ENCODE results near the gene CCDC30. TPM values are rescaled to one million over a fixed set of nuclear protein-coding genes. Genes with fewer than 3 reads are reported as not detected.

CCDC30 gene
- polyA plus RNA-seq, 2 donors, result 0.35 to 0.88 TPM

DNA sequence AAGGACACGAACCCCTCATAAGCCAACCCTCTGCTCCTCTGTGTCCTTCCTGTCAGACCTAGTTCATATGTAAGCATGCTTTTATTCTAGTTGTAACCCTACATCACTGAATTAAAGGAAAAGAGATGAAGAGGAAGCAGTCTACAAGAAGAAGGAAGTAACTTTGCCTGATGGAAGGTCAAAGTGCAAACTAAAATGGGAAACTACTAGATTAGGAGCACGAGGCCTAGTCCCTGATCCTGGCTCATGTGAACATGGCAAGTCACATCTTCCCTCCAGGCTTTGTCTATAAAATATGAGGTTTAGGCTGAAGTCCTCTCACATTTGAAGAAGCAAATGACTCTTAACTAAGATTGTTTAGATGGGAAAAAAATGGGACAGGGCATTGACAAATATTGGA is 20.4 kb upstream of the CCDC30 start:
- no peak overlapping the region for H3K4me3 ChIP-seq (ENCODE audit: low read depth in 1 of 2, low read length in 2 of 2)
- no peaks in the 10 kb centered on the region for H3K4me1 ChIP-seq (ENCODE audit: control insufficient read depth in 2 of 2, insufficient read depth in 2 of 2, low read length in 1 of 2)

DNA sequence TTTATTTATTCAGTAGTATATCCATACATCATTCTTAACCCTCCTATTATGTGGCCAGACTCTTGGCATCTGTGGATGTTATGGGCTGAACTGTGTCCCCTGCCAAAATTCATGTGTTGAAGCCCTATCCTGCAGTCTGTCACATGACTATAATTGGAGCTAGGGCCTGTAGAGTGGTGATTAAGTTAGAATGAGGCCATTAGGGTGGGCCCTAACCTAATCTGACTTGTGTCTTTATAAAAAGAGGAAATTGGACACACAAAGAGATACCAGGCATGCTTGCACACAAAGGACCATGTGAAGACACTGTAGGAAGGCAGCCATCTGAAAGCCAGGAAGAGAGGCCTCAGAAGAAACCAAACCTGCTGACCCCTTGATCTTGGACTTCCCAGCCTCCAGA is 13.8 kb upstream of the CCDC30 start:
- no peaks in the 10 kb centered on the region for H3K4me1 ChIP-seq (ENCODE audit: control insufficient read depth in 2 of 2, insufficient read depth in 2 of 2, low read length in 1 of 2)
- H3K4me3 ChIP-seq (ENCODE audit: low read depth in 1 of 2, low read length in 2 of 2), result no peak overlapping the region
- H3K36me3 ChIP-seq (ENCODE audit: control insufficient read depth in 2 of 2, insufficient read depth in 2 of 2, low read length in 1 of 2), result no peaks in the 10 kb centered on the region
- no peaks in the 10 kb centered on the region for H3K27me3 ChIP-seq (ENCODE audit: control insufficient read depth in 1 of 2, insufficient read depth in 2 of 2, low read length in 2 of 2)
- no peaks in the 10 kb centered on the region for H3K9me3 ChIP-seq (ENCODE audit: control insufficient read depth in 2 of 2, insufficient read depth in 1 of 2, low read depth in 1 of 2, low read length in 1 of 2)
- H3K27ac ChIP-seq (ENCODE audit: low read depth in 2 of 2, low read length in 1 of 2), result no peak overlapping the region

More for the DNA sequence above, 20.4 kb upstream of the CCDC30 start:
- Histone ChIP-seq H3K36me3 (ENCODE audit: control insufficient read depth in 2 of 2, insufficient read depth in 2 of 2, low read length in 1 of 2) (no peaks in the 10 kb centered on the region), H3K27me3 (ENCODE audit: control insufficient read depth in 1 of 2, insufficient read depth in 2 of 2, low read length in 2 of 2) (no peaks in the 10 kb centered on the region), H3K9me3 (ENCODE audit: control insufficient read depth in 2 of 2, insufficient read depth in 1 of 2, low read depth in 1 of 2, low read length in 1 of 2) (no peaks in the 10 kb centered on the region), H3K27ac (ENCODE audit: low read depth in 2 of 2, low read length in 1 of 2) (no peak overlapping the region)
- 43 to 53% methylated on average over 2 of the region's 2 CpGs for WGBS, 2 donors

DNA sequence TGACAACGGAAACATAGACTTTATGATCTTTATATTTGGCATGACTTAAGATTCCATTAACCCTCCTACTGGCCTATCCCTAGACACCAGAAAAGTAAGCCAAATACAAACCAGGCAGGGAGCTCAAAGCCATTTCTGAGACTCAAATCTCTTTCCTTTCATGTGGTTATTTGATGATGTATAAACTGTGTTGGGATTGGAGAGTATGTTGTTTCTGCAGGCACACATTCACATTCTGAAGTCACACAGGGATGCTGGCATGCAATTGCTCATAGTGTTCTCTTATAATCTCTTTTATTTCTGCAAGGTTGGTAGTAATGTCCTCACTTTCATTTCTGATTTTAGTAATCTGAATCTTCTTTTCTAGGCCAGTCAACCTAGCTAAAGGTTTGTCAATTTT is 13.0 kb upstream of the CCDC30 start:
- Histone ChIP-seq H3K27ac (ENCODE audit: low read depth in 2 of 2, low read length in 1 of 2) (no peak overlapping the region), H3K4me3 (ENCODE audit: low read depth in 1 of 2, low read length in 2 of 2) (no peak overlapping the region), H3K36me3 (ENCODE audit: control insufficient read depth in 2 of 2, insufficient read depth in 2 of 2, low read length in 1 of 2) (no peaks in the 10 kb centered on the region), H3K4me1 (ENCODE audit: control insufficient read depth in 2 of 2, insufficient read depth in 2 of 2, low read length in 1 of 2) (no peaks in the 10 kb centered on the region), H3K27me3 (ENCODE audit: control insufficient read depth in 1 of 2, insufficient read depth in 2 of 2, low read length in 2 of 2) (no peaks in the 10 kb centered on the region), H3K9me3 (ENCODE audit: control insufficient read depth in 2 of 2, insufficient read depth in 1 of 2, low read depth in 1 of 2, low read length in 1 of 2) (no peaks in the 10 kb centered on the region)
- 58 to 83% methylated on average over 1 of the region's 1 CpG for WGBS, 2 donors

DNA sequence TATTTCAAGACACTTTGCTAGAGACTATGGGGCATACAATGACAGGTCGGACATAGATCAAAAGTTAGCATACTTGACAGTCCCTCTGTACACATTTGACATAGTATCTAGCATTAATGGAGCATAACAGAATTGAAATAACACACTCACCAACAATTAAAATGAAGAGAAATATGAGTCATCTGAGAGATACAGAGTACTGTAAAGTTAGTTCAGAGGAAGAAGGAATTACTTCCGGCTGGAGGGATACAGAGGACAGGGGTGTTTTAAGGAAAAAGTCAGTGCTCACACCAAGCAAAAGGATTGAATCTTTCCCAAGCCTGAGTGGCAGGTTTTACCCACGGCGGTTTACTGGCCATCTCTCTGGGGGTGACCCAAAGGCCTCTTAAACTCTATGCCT is 9.7 kb upstream of the CCDC30 start:
- WGBS, 2 donors, result 70 to 80% methylated on average over 4 of the region's 4 CpGs
- no peaks in the 10 kb centered on the region for H3K36me3 ChIP-seq (ENCODE audit: control insufficient read depth in 2 of 2, insufficient read depth in 2 of 2, low read length in 1 of 2)
- peaks cover 0 to 3% of the 10 kb centered on the region in 2 donors for H3K4me1 ChIP-seq (ENCODE audit: control insufficient read depth in 2 of 2, insufficient read depth in 2 of 2, low read length in 1 of 2)
- H3K27ac ChIP-seq (ENCODE audit: low read depth in 2 of 2, low read length in 1 of 2), result no peak overlapping the region
- H3K9me3 ChIP-seq (ENCODE audit: control insufficient read depth in 2 of 2, insufficient read depth in 1 of 2, low read depth in 1 of 2, low read length in 1 of 2), result no peaks in the 10 kb centered on the region
- no peaks in the 10 kb centered on the region for H3K27me3 ChIP-seq (ENCODE audit: control insufficient read depth in 1 of 2, insufficient read depth in 2 of 2, low read length in 2 of 2)
- no peak overlapping the region for H3K4me3 ChIP-seq (ENCODE audit: low read depth in 1 of 2, low read length in 2 of 2)

DNA sequence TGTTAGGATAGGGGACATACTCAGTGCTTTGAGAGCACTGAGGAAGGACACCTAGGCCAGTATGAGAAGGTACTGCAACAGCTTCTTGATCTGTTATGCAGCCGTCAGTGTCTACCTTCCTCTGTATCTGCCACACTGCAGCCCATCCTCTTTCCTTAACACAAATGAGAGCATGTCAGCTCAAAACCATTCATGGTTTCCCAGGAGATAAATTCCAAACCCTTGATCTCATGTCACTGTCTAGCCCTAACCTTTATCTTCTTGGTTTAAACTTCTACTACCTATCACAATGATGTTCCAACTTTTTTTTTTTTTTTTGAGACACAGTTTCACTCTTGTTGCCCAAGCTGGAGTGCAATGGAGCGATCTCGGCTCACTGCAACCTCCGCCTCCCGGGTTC is 8.7 kb upstream of the CCDC30 start:
- 96 to 98% methylated on average over 5 of the region's 5 CpGs for WGBS, 2 donors
- peaks cover 0 to 3% of the 10 kb centered on the region in 2 donors for H3K4me1 ChIP-seq (ENCODE audit: control insufficient read depth in 2 of 2, insufficient read depth in 2 of 2, low read length in 1 of 2)
- H3K4me3 ChIP-seq (ENCODE audit: low read depth in 1 of 2, low read length in 2 of 2), result no peak overlapping the region
- no peaks in the 10 kb centered on the region for H3K27me3 ChIP-seq (ENCODE audit: control insufficient read depth in 1 of 2, insufficient read depth in 2 of 2, low read length in 2 of 2)
- H3K36me3 ChIP-seq (ENCODE audit: control insufficient read depth in 2 of 2, insufficient read depth in 2 of 2, low read length in 1 of 2), result peaks cover 3% of the 10 kb centered on the region in 2 donors
- no peak overlapping the region for H3K27ac ChIP-seq (ENCODE audit: low read depth in 2 of 2, low read length in 1 of 2)
- no peaks in the 10 kb centered on the region for H3K9me3 ChIP-seq (ENCODE audit: control insufficient read depth in 2 of 2, insufficient read depth in 1 of 2, low read depth in 1 of 2, low read length in 1 of 2)

DNA sequence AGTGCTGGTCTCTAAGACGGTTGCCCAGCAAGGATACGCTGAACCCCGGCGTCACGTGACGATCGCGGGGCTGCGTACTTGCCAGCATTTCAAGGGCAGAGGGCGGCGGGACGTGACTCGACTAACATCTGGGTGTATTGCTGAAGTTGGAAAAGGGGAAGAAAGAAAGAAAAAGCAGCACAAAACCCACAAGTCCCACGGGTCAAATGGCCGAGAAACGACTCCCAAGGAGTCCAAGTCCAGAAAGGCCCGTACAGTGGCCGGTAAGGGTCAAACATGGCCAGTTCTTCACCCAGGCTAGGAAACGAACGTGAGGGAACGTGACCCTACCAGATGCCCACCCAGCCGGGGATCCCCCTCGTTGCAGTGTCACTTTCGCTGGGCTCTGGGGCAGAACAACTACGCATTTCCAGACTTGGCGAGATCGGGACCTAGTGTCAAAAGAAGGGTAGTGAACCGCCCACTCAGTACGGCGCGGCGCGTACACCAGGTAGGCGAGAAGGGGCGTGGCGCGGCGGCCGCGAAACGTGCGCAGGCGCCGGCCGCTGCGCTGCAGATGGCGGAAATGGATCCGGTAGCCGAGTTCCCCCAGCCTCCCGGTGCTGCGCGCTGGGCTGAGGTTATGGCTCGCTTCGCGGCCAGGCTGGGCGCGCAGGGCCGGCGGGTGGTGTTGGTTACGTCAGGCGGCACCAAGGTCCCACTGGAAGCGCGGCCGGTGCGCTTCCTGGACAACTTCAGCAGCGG is 6.9 kb upstream of the CCDC30 start, which contains the start of the genes PPCS and ZMYND12:
Gene PPCS (plus strand): TSS at position 534 of the 744 bp plus-strand sequence. CDS start 23 bp downstream, at position 557.
Gene ZMYND12 (minus strand): TSS at position 13 of the 744 bp plus-strand sequence. CDS start 25 bp downstream, outside the sequence.
- peak within 1 kb of the TSS; percentile 85 to 89 for H3K4me3 ChIP-seq (ENCODE audit: low read depth in 1 of 2, low read length in 2 of 2)

DNA sequence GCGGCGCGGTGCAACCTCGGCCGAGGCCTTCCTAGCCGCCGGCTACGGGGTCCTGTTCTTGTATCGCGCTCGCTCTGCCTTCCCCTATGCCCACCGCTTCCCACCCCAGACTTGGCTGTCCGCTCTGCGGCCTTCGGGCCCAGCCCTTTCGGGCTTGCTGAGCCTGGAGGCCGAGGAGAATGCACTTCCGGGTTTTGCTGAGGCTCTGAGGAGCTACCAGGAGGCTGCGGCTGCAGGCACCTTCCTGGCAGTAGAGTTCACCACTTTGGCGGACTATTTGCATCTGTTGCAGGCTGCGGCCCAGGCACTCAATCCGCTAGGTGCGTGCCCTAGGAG is 6.4 kb upstream of the CCDC30 start:
- Histone ChIP-seq H3K4me1 (ENCODE audit: control insufficient read depth in 2 of 2, insufficient read depth in 2 of 2, low read length in 1 of 2) (peaks cover 0 to 3% of the 10 kb centered on the region in 2 donors), H3K4me3 (ENCODE audit: low read depth in 1 of 2, low read length in 2 of 2) (peak overlapping the region; percentile 85 to 89), H3K36me3 (ENCODE audit: control insufficient read depth in 2 of 2, insufficient read depth in 2 of 2, low read length in 1 of 2) (peaks cover 3 to 8% of the 10 kb centered on the region in 2 donors), H3K27me3 (ENCODE audit: control insufficient read depth in 1 of 2, insufficient read depth in 2 of 2, low read length in 2 of 2) (no peaks in the 10 kb centered on the region), H3K9me3 (ENCODE audit: control insufficient read depth in 2 of 2, insufficient read depth in 1 of 2, low read depth in 1 of 2, low read length in 1 of 2) (no peaks in the 10 kb centered on the region), H3K27ac (ENCODE audit: low read depth in 2 of 2, low read length in 1 of 2) (peak overlapping the region; percentile 92 to 97)
- WGBS, 2 donors, result 0 to 1% methylated on average over 22 to 23 of the region's 23 CpGs

More for the DNA sequence above, 6.9 kb upstream of the CCDC30 start, which contains the start of the genes PPCS and ZMYND12:
- WGBS, 2 donors, result 0 to 1% methylated on average over 66 of the region's 66 CpGs
- no peaks in the 10 kb centered on the region for H3K9me3 ChIP-seq (ENCODE audit: control insufficient read depth in 2 of 2, insufficient read depth in 1 of 2, low read depth in 1 of 2, low read length in 1 of 2)
- H3K4me1 ChIP-seq (ENCODE audit: control insufficient read depth in 2 of 2, insufficient read depth in 2 of 2, low read length in 1 of 2), result peaks cover 0 to 3% of the 10 kb centered on the region in 2 donors
- H3K27me3 ChIP-seq (ENCODE audit: control insufficient read depth in 1 of 2, insufficient read depth in 2 of 2, low read length in 2 of 2), result no peaks in the 10 kb centered on the region
- peak within 1 kb of the TSS; percentile 92 to 97 for H3K27ac ChIP-seq (ENCODE audit: low read depth in 2 of 2, low read length in 1 of 2)
- H3K36me3 ChIP-seq (ENCODE audit: control insufficient read depth in 2 of 2, insufficient read depth in 2 of 2, low read length in 1 of 2), result peaks cover 3 to 8% of the 10 kb centered on the region in 2 donors

DNA sequence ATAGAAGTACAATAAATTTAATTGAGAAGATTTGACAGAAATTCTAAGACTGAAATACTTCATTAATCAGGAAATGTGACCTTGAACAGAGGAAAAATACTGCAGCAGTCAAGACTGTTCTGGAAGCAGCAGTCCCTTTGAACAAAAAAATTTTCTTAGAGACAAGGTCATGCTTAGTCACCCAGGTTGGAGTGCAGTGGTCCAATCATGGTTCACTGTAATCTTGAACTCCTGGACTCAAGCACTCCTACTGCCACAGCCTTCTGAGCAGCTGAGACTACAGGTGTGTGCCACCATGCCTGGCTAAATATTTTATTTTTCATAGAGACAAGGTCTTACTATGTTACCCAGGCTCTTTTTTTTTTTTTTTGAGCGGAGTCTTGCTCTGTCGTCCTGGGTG is 1.9 kb upstream of the CCDC30 start:
- Histone ChIP-seq H3K4me1 (ENCODE audit: control insufficient read depth in 2 of 2, insufficient read depth in 2 of 2, low read length in 1 of 2) (no peaks in the 10 kb centered on the region), H3K4me3 (ENCODE audit: low read depth in 1 of 2, low read length in 2 of 2) (no peak overlapping the region), H3K36me3 (ENCODE audit: control insufficient read depth in 2 of 2, insufficient read depth in 2 of 2, low read length in 1 of 2) (peaks cover 3 to 8% of the 10 kb centered on the region in 2 donors), H3K9me3 (ENCODE audit: control insufficient read depth in 2 of 2, insufficient read depth in 1 of 2, low read depth in 1 of 2, low read length in 1 of 2) (no peaks in the 10 kb centered on the region), H3K27ac (ENCODE audit: low read depth in 2 of 2, low read length in 1 of 2) (no peak overlapping the region), H3K27me3 (ENCODE audit: control insufficient read depth in 1 of 2, insufficient read depth in 2 of 2, low read length in 2 of 2) (no peaks in the 10 kb centered on the region)
- WGBS, 2 donors, result 74 to 82% methylated on average over 2 of the region's 2 CpGs

DNA sequence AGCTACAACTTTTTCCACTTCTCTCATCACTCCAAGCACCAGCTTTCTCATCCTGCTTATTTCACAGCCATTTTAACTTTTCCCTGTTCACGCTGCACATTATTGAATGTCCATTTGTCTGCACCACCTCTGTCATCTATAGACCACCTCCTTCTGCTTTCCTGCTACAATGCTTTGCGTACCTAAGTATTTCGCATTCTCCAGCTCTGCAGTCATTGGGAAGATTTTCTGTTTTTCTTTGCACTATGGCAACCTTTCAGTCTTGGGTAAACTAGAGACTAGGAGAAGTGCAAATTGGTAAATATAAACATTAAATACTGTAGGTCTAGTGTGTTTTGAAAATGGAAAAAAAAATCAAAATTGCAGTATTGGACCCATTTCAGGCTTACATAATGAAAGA is 835 bp downstream of the CCDC30 start:
- WGBS, 2 donors, result 76 to 79% methylated on average over 3 of the region's 3 CpGs
- H3K27me3 ChIP-seq (ENCODE audit: control insufficient read depth in 1 of 2, insufficient read depth in 2 of 2, low read length in 2 of 2), result no peaks in the 10 kb centered on the region
- H3K9me3 ChIP-seq (ENCODE audit: control insufficient read depth in 2 of 2, insufficient read depth in 1 of 2, low read depth in 1 of 2, low read length in 1 of 2), result no peaks in the 10 kb centered on the region
- peak overlapping the region in 1 of 2 donors; percentile 93 for H3K4me3 ChIP-seq (ENCODE audit: low read depth in 1 of 2, low read length in 2 of 2)
- H3K36me3 ChIP-seq (ENCODE audit: control insufficient read depth in 2 of 2, insufficient read depth in 2 of 2, low read length in 1 of 2), result peaks cover 3 to 8% of the 10 kb centered on the region in 2 donors
- H3K27ac ChIP-seq (ENCODE audit: low read depth in 2 of 2, low read length in 1 of 2), result no peak overlapping the region
- H3K4me1 ChIP-seq (ENCODE audit: control insufficient read depth in 2 of 2, insufficient read depth in 2 of 2, low read length in 1 of 2), result no peaks in the 10 kb centered on the region

DNA sequence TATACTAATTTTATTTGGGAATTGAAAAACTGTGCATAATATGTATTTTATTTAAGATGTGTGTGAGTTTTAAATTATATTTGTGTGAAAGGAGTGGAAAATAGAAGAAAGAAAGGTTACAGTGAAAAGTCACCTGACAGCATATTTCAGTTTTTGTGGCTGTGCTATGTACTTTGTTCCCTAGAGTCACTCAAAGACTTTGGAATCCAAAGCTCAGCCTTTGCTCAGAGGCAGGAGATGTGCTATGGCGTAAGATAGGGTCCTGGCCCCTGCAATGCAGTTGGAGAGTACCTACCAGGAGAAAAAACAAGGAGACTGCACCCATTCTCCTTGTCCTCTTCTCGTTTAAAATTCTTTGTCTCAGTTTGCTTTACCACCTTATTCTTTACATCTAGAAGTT is 2.9 kb downstream of the CCDC30 start:
- no peaks in the 10 kb centered on the region for H3K9me3 ChIP-seq (ENCODE audit: control insufficient read depth in 2 of 2, insufficient read depth in 1 of 2, low read depth in 1 of 2, low read length in 1 of 2)
- no peaks in the 10 kb centered on the region for H3K4me1 ChIP-seq (ENCODE audit: control insufficient read depth in 2 of 2, insufficient read depth in 2 of 2, low read length in 1 of 2)
- no peaks in the 10 kb centered on the region for H3K36me3 ChIP-seq (ENCODE audit: control insufficient read depth in 2 of 2, insufficient read depth in 2 of 2, low read length in 1 of 2)
- H3K27ac ChIP-seq (ENCODE audit: low read depth in 2 of 2, low read length in 1 of 2), result no peak overlapping the region
- 82% methylated on average over 2 of the region's 2 CpGs for WGBS, 2 donors
- H3K27me3 ChIP-seq (ENCODE audit: control insufficient read depth in 1 of 2, insufficient read depth in 2 of 2, low read length in 2 of 2), result no peaks in the 10 kb centered on the region
- H3K4me3 ChIP-seq (ENCODE audit: low read depth in 1 of 2, low read length in 2 of 2), result no peak overlapping the region
